B cell (primary cell): Measurements from ENCODE around the gene SYN1. TPM values are rescaled to one million over a fixed set of nuclear protein-coding genes. Genes with fewer than 3 reads are reported as not detected.

Source experiments
- ATAC-seq: fragments of 200-7000 bp; cut with Tn5 transposase; one replicate; pipeline ENCODE4 v1.10.0; 2021; ENCODE audit warnings: low read depth, mild to moderate bottlenecking, moderate number of reproducible peaks, moderate library complexity
- CTCF ChIA-PET: fragments of 350-600 bp; sonication (Branson Sonifier 250); formaldehyde crosslinking; loops from one replicate; lab custom pipeline; 2021; ENCODE audit warnings: antibody characterized with exemption, inconsistent platforms; lab: Charles Lee
- POLR2A ChIA-PET: fragments of 350-600 bp; sonication (Branson Sonifier 250); formaldehyde crosslinking; loops from one replicate; lab custom pipeline; 2021; ENCODE audit warnings: antibody characterized with exemption; lab: Charles Lee
- DNase-seq: peaks from one replicate; pipeline ENCODE4 v3.0.0; 2013
- H2AFZ ChIP-seq: 2 replicates; pipeline ENCODE4 v1.6.1; 2012; ENCODE audit warnings: mild to moderate bottlenecking, low read depth, low read length; ENCODE audit not compliant: insufficient read depth, poor library complexity, severe bottlenecking
- H3K27ac ChIP-seq, 2 donors: 1 replicate in 1 of 2; 2 replicates in 1 of 2; pipeline ENCODE4 v1.5.1; 2012 to 2013; ENCODE audit warnings: low read length in 2 of 2, mild to moderate bottlenecking in 2 of 2, moderate library complexity in 1 of 2
- H3K27me3 ChIP-seq, 4 experiments: fragments of 200-600 bp in 1 of 4; sonication (generic) in 1 of 4; replicated peaks in 1 of 4; 1 replicate in 2 of 4; 2 replicates in 2 of 4; pipeline versions ENCODE4 v1.6.1 to v1.7.0; 2013 to 2016; ENCODE audit warnings: low read length in 3 of 4, mild to moderate bottlenecking in 2 of 4, mixed read lengths in 1 of 4, moderate library complexity in 1 of 4; ENCODE audit not compliant: insufficient read depth in 4 of 4, control insufficient read depth in 3 of 4; ENCODE audit errors: control extremely low read depth in 1 of 4
- H3K36me3 ChIP-seq, 2 experiments: replicated peaks in 1 of 2; 1 replicate in 1 of 2; 2 replicates in 1 of 2; pipeline versions ENCODE4 v1.6.1 to v1.7.1; 2013; ENCODE audit warnings: low read length in 1 of 2; ENCODE audit not compliant: insufficient read depth in 2 of 2, control insufficient read depth in 1 of 2; ENCODE audit errors: control extremely low read depth in 1 of 2, extremely low read depth in 1 of 2
- H3K4me1 ChIP-seq, 2 donors: fragments of 200-600 bp in 1 of 2; sonication (generic) in 1 of 2; 1 replicate in 1 of 2; 2 replicates in 1 of 2; pipeline versions ENCODE4 v1.5.1 to v1.6.1; 2013 to 2017; ENCODE audit warnings: low read length in 2 of 2; ENCODE audit not compliant: control insufficient read depth in 2 of 2, insufficient read depth in 2 of 2
- H3K4me2 ChIP-seq: replicated peaks from 2 replicates; pipeline ENCODE3; 2012; ENCODE audit warnings: mild to moderate bottlenecking, low read depth, low read length; ENCODE audit not compliant: poor library complexity, severe bottlenecking
- H3K4me3 ChIP-seq, 5 experiments: fragments of 200-600 bp in 1 of 5; sonication (generic) in 1 of 5; 1 replicate in 3 of 5; 2 replicates in 2 of 5; pipeline versions ENCODE4 v1.5.1 to v1.7.0; 2011 to 2016; ENCODE audit warnings: low read length in 4 of 5, mild to moderate bottlenecking in 4 of 5, low read depth in 2 of 5, control low read depth in 1 of 5, moderate library complexity in 1 of 5; ENCODE audit not compliant: insufficient read depth in 1 of 5; ENCODE audit errors: control extremely low read depth in 1 of 5, extremely low read depth in 1 of 5
- H3K79me2 ChIP-seq: fragments of 200-600 bp; sonication (generic); one replicate; pipeline ENCODE4 v1.6.0; 2016; ENCODE audit warnings: low read length; ENCODE audit not compliant: control insufficient read depth, insufficient read depth
- H3K9ac ChIP-seq: fragments of 200-600 bp; sonication (generic); 2 replicates; pipeline ENCODE4 v1.6.1; 2017; ENCODE audit warnings: mild to moderate bottlenecking, low read length, moderate library complexity
- H3K9me3 ChIP-seq, 3 donors: one replicate each; pipeline versions ENCODE4 v1.6.1 to v1.7.1; 2013; ENCODE audit warnings: low read length in 2 of 3; ENCODE audit not compliant: control insufficient read depth in 2 of 3, insufficient read depth in 1 of 3; ENCODE audit errors: control extremely low read depth in 1 of 3
- H4K20me1 ChIP-seq: 2 replicates; pipeline ENCODE4 v1.6.0; 2012; ENCODE audit warnings: mild to moderate bottlenecking, low read length; ENCODE audit not compliant: insufficient read depth, control insufficient read depth, poor library complexity, severe bottlenecking
- H3K27ac Mint-ChIP-seq: one replicate; pipeline ENCODE4 v1.8.0; 2021; ENCODE audit warnings: mixed read lengths
- H3K27me3 Mint-ChIP-seq: one replicate; pipeline ENCODE4 v1.8.0; 2021; ENCODE audit warnings: mixed read lengths
- H3K4me1 Mint-ChIP-seq: one replicate; pipeline ENCODE4 v1.8.0; 2021; ENCODE audit warnings: mixed read lengths
- H3K4me3 Mint-ChIP-seq: one replicate; pipeline ENCODE4 v1.8.0; 2021; ENCODE audit warnings: mixed read lengths
- H3K9me3 Mint-ChIP-seq: one replicate; pipeline ENCODE4 v1.8.0; 2022; ENCODE audit warnings: mixed read lengths; ENCODE audit not compliant: insufficient read depth
- EZH2 ChIP-seq: IDR thresholded peaks from 2 replicates; pipeline ENCODE4 v1.6.1; 2012; ENCODE audit warnings: borderline replicate concordance, low read depth, mild to moderate bottlenecking, moderate library complexity, low read length; ENCODE audit not compliant: insufficient read depth, poor library complexity, severe bottlenecking
- WGBS: methylation state at CpG from one replicate; pipeline ENCODE4 v1.1.5; 2013; ENCODE audit warnings: missing lambda C conversion rate; ENCODE audit not compliant: insufficient coverage; 5-methylcytosine and 5-hydroxymethylcytosine counted together
- intact Hi-C: fragments of 100-400 bp; cut with micrococcal nuclease; formaldehyde crosslinking; loops from one replicate; pipeline ENCODE4 v1.10.0; 2022
- polyA plus RNA-seq: library from polyadenylated mRNA; depleted of rRNA; stranded (reverse); fragments of >200 nt; gene quantifications from 2 replicates; pipeline ENCODE4 v1.2.3, GENCODE V29; 2012
- total RNA-seq, 2 donors: library from RNA; stranded (reverse); fragments of 120-200 nt in 1 of 2; gene quantifications; 1 replicate in 1 of 2; 2 replicates in 1 of 2; pipeline versions ENCODE4 v1.2.3 to v1.2.4, GENCODE V29; 2013 to 2022
- TF ChIP-seq, protein P1 (sequence below): fragments of 200-600 bp; IDR thresholded peaks from one replicate; pipeline ENCODE4 v1.8.0; 2022; ENCODE audit warnings: antibody characterized with exemption, mild to moderate bottlenecking

Gene SYN1
- total and polyA plus RNA-seq, 2 donors (not counting 1 experiment from before 2014, with no cell fraction given): not detected

DNA sequence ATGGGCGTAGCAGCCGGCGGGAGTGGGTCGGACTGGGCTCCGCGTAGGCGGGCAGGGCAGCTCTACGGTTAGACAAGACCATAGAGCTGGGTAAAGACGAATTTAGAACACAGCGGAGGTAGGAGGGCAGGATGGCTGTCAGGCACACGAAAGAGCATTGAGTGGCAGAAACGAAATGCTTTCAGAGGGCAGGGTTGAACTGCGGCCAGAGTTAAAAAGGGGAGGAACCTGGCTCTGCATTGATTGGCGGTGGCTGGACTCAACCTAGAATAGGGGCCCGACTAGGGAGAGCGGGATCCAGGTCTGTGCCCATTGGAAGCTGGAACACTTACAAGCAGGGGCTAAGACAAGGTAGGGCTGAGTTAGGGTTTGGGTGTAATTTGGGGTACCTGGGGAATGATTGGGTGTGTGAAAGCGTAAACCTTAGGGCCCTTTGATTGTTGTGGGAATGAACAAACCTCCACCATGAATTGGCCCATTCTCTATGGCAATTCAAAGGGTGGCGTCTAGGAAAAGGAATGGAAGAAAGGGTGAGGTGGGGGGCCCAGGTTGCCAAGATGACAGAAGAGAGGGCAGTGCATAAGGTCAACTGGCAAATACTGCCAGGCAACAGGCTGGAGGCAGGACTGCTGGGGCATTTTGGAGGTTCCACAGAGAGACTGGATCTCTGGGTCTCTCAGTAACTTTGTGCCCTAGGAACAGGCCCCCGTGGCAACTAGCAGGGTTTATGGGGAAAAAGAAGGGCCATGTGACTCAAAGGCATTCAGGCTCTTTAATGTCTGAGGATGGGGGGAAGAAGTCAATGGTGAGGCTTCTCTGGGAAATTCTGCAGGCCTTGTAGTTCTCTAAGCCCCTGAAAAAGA is 31.6 kb upstream of the SYN1 start:
- no peaks in the 10 kb centered on the region for H3K27me3 ChIP-seq
- peaks cover 0 to 17% of the 10 kb centered on the region in 2 experiments for H3K36me3 ChIP-seq
- peak overlapping the region; percentile 76 for H3K4me2 ChIP-seq
- peak overlapping the region; percentile 63 to 72 for H3K27ac ChIP-seq
- peak overlapping the region; percentile 52 for H2AFZ ChIP-seq
- POLR2A ChIA-PET: interaction anchor here (0.7 to 1.7 kb wide), 2 partner anchors 78 to 888 kb away, joined by 3 read pairs; partner anchors contain the start of gene TBC1D25
- Mint-ChIP-seq H3K4me3 (peak overlapping the region; percentile 93), H3K27ac (peak overlapping the region; percentile 94), H3K4me1 (peaks cover 26% of the 10 kb centered on the region), H3K27me3 (no peaks in the 10 kb centered on the region), H3K9me3 (no peaks in the 10 kb centered on the region)
- no peaks in the 10 kb centered on the region for H3K9me3 ChIP-seq
- H3K4me3 ChIP-seq: peak overlapping the region in 4 of 5 experiments; percentile 54 to 77 (median 64)
- DNase-seq (no peak), ATAC-seq (no peak)
- peak overlapping the region; percentile 78 for H3K9ac ChIP-seq
- no peak for TF ChIP-seq EZH2
- TF ChIP-seq, protein P1, sequence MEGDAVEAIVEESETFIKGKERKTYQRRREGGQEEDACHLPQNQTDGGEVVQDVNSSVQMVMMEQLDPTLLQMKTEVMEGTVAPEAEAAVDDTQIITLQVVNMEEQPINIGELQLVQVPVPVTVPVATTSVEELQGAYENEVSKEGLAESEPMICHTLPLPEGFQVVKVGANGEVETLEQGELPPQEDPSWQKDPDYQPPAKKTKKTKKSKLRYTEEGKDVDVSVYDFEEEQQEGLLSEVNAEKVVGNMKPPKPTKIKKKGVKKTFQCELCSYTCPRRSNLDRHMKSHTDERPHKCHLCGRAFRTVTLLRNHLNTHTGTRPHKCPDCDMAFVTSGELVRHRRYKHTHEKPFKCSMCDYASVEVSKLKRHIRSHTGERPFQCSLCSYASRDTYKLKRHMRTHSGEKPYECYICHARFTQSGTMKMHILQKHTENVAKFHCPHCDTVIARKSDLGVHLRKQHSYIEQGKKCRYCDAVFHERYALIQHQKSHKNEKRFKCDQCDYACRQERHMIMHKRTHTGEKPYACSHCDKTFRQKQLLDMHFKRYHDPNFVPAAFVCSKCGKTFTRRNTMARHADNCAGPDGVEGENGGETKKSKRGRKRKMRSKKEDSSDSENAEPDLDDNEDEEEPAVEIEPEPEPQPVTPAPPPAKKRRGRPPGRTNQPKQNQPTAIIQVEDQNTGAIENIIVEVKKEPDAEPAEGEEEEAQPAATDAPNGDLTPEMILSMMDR: no peak
- 0% methylated on average over 10 of the region's 19 CpGs for WGBS
- no peaks in the 10 kb centered on the region for H4K20me1 ChIP-seq
- CTCF ChIA-PET: no interaction called here
- peaks cover 11 to 26% of the 10 kb centered on the region in 2 donors for H3K4me1 ChIP-seq
- H3K79me2 ChIP-seq: peaks cover 23% of the 10 kb centered on the region
- intact Hi-C loops: loop anchor here (2.0 to 10.0 kb wide), 7 partner anchors 168 to 1474 kb away; partner anchors contain the start of genes GPKOW, PIM2, RBM3 and SLC35A2
